Pancreas (tissue), 10 donors: ENCODE data around the gene DDIAS. TPM values are rescaled to one million over a fixed set of nuclear protein-coding genes. Genes with fewer than 3 reads are reported as not detected.
"Not testable (repeated sequence)": the region's sequence is repeated elsewhere in the genome, so short reads cannot be mapped to it uniquely, and the experiment has no call there.

Experiments
- ATAC-seq, 4 donors: fragments of 200-7000 bp; cut with Tn5 transposase; one replicate each; pipeline versions ENCODE4 v1.8.0 to v1.9.1; 2020; ENCODE audit warnings: mild to moderate bottlenecking in 4 of 4, moderate library complexity in 4 of 4
- DNase-seq, 6 donors: peaks; one replicate each; pipeline ENCODE4 v3.0.0-alpha.2; 2020
- FAIRE-seq: peaks from 2 replicates; lab custom pipeline; 2012; peaks lifted over from hg19 to GRCh38; lab: Jason Lieb, UNC
- H3K27ac ChIP-seq, 4 donors: fragments of 200-600 bp; sonication (generic); 1 replicate in 3 of 4; 2 replicates in 1 of 4; pipeline versions ENCODE4 v1.5.0 to v1.8.0; 2020
- H3K27me3 ChIP-seq, 4 donors: fragments of 200-600 bp; one replicate each; pipeline ENCODE4 v1.8.0; 2021
- H3K36me3 ChIP-seq, 3 donors: fragments of 200-600 bp; sonication (generic) in 1 of 3; one replicate each; pipeline versions ENCODE4 v1.5.0 to v1.8.0; 2020 to 2021
- H3K4me1 ChIP-seq, 3 donors: fragments of 200-600 bp; one replicate each; pipeline ENCODE4 v1.8.0; 2021
- H3K4me3 ChIP-seq, 4 donors: fragments of 200-600 bp; sonication (generic) in 2 of 4; one replicate each; pipeline versions ENCODE4 v1.5.0 to v1.8.0; 2020 to 2021
- H3K9me3 ChIP-seq, 4 donors: fragments of 200-600 bp; one replicate each; pipeline ENCODE4 v1.8.0; 2021
- CTCF ChIP-seq, 4 donors: fragments of 200-600 bp; sonication (generic) in 3 of 4; IDR thresholded peaks; one replicate each; pipeline versions ENCODE4 v1.5.0 to v1.8.0; 2021; ENCODE audit warnings: antibody characterized with exemption in 4 of 4
- WGBS, 2 donors: extraction: QIAGEN DNeasy Blood & Tissue Kit; methylation state at CpG; one replicate each; pipeline ENCODE4 v1.1.7; 2013; 5-methylcytosine and 5-hydroxymethylcytosine counted together
- intact Hi-C, 3 donors: fragments of 100-400 bp; cut with DNase I; formaldehyde crosslinking; loops; one replicate each; pipeline versions ENCODE4 v1.11.1 to v1.14.2; 2022
- polyA plus RNA-seq, 2 donors: library from polyadenylated mRNA; stranded (reverse); fragments of 200-250 nt; gene quantifications; one replicate each; pipeline ENCODE4 v1.2.3, GENCODE V29; 2013
- total RNA-seq, 6 donors: library from RNA; stranded (reverse); fragmentation: NEBNext Ultra II Directional in 4 of 6; extraction: Animal tissue kit (Norgen Biotek cat#: 25700) in 4 of 6; gene quantifications; one replicate each; pipeline versions ENCODE4 v1.2.1 to v1.2.4, GENCODE V29; 2021 to 2023
- donor health status: healthy with polysubstance abuse.
- donor health status: DM: no; HTN: no; CAD: no; lungs with moderate emphysema.
- donor health status: DM: no; HTN: no; CAD: no.
- donor health status: control.
- donor health status: control.
- donor health status: Bipolar disorder and iron deficiency.
- donor health status: DM: yes; HTN: yes; CAD: no.
- donor health status: DM: no; HTN: no; CAD: no.
- donor health status: DM: no; HTN: no; CAD: no.
- donor health status: DM: yes; HTN: yes; CAD: no.

The DDIAS gene
- total and polyA plus RNA-seq, 8 donors, result 0.11 to 0.89 (median 0.38) TPM; not detected in 1

GRCh38 chr11:82967381-82967780 lies 65.8 kb downstream of the DDIAS start:
- Histone ChIP-seq H3K4me3 (no peak overlapping the region), H3K27ac (no peak overlapping the region), H3K9me3 (no peaks in the 10 kb centered on the region), H3K27me3 (no peaks in the 10 kb centered on the region), H3K4me1 (no peaks in the 10 kb centered on the region), H3K36me3 (no peaks in the 10 kb centered on the region)
- intact Hi-C loops, result no loop called here
- DNase-seq (no peak), ATAC-seq (no peak), FAIRE-seq (no peak)
- 70 to 83% methylated on average over 4 of the region's 4 CpGs for WGBS, 2 donors
- no peak for TF ChIP-seq CTCF (IDR thresholded peaks at IDR 0.05)

GRCh38 chr11:82969811-82970210 lies 68.3 kb downstream of the DDIAS start:
- no peak overlapping the region for H3K27ac ChIP-seq
- intact Hi-C loops, result no loop called here
- no peak overlapping the region for H3K4me3 ChIP-seq
- H3K27me3 ChIP-seq, result no peaks in the 10 kb centered on the region
- H3K9me3 ChIP-seq, result no peaks in the 10 kb centered on the region
- DNase-seq (no peak), ATAC-seq (no peak), FAIRE-seq (no peak)
- WGBS, 2 donors, result 82 to 94% methylated on average over 4 of the region's 4 CpGs
- no peaks in the 10 kb centered on the region for H3K36me3 ChIP-seq
- H3K4me1 ChIP-seq, result no peaks in the 10 kb centered on the region
- no peak for TF ChIP-seq CTCF (IDR thresholded peaks at IDR 0.05)

GRCh38 chr11:82970507-82971083 lies 69.1 kb downstream of the DDIAS start:
- H3K9me3 ChIP-seq, intact Hi-C loops, H3K27me3 ChIP-seq, H3K4me3 ChIP-seq, FAIRE-seq, H3K4me1 ChIP-seq, H3K36me3 ChIP-seq, H3K27ac ChIP-seq: not testable (repeated sequence)
- WGBS, 2 donors, result 79 to 83% methylated on average over 52 to 60 of the region's 60 CpGs
- ATAC-seq (peak in 1 of 4 donors; percentile 23), DNase-seq (peak in 3 of 6 donors; percentile 22 to 65 (median 29))

- WGBS, 2 donors, result 86 to 92% methylated on average over 8 of the region's 8 CpGs
- H3K36me3 ChIP-seq, H3K27me3 ChIP-seq, H3K9me3 ChIP-seq, H3K4me3 ChIP-seq, H3K4me1 ChIP-seq, FAIRE-seq, H3K27ac ChIP-seq, intact Hi-C loops, ATAC-seq: not testable (repeated sequence)
- DNase-seq, result peak in 1 of 6 donors; percentile 18
Observed at GRCh38 chr11:82971519-82971946, 70.0 kb downstream of the DDIAS start.

GRCh38 chr11:82972103-82972502 lies 70.6 kb downstream of the DDIAS start:
- intact Hi-C loops, result no loop called here
- DNase-seq, result no peak
- Histone ChIP-seq H3K27me3 (no peaks in the 10 kb centered on the region), H3K4me1 (no peaks in the 10 kb centered on the region), H3K36me3 (no peaks in the 10 kb centered on the region), H3K4me3 (no peak overlapping the region), H3K27ac (no peak overlapping the region), H3K9me3 (no peaks in the 10 kb centered on the region)
- WGBS, 2 donors, result 82 to 86% methylated on average over 1 of the region's 1 CpG
- no peak for TF ChIP-seq CTCF (IDR thresholded peaks at IDR 0.05)
- FAIRE-seq, result no peak
- no peak for ATAC-seq

- no peak overlapping the region for H3K4me3 ChIP-seq
- H3K9me3 ChIP-seq, result no peaks in the 10 kb centered on the region
- FAIRE-seq (no peak), ATAC-seq (no peak), DNase-seq (no peak)
- 95% methylated on average over 2 of the region's 2 CpGs for WGBS, 2 donors
- no peak overlapping the region for H3K27ac ChIP-seq
- no peak for TF ChIP-seq CTCF (IDR thresholded peaks at IDR 0.05)
- no peaks in the 10 kb centered on the region for H3K4me1 ChIP-seq
- no peaks in the 10 kb centered on the region for H3K27me3 ChIP-seq
- H3K36me3 ChIP-seq, result no peaks in the 10 kb centered on the region
- intact Hi-C loops, result no loop called here
Observed at GRCh38 chr11:82974135-82974534, 72.6 kb downstream of the DDIAS start.
